Measurements from ENCODE around the gene TDG. TPM values are rescaled to one million over a fixed set of nuclear protein-coding genes. Genes with fewer than 3 reads are reported as not detected.

TDG gene
- total RNA-seq, 1 donor from 2014 or later = 27.1 TPM

GRCh38 chr12:103986829-103987228 lies 21.2 kb downstream of the TDG start:
- Histone ChIP-seq H3K27ac (ENCODE audit: low read depth, low read length) (no peak overlapping the region), H3K4me3 (ENCODE audit: low read length in 3 of 3) (no peak overlapping the region), H3K9ac (ENCODE audit: low read depth in 1 of 3, low read length in 3 of 3) (no peak overlapping the region), H3K27me3 (ENCODE audit: control insufficient read depth in 3 of 3, insufficient read depth in 3 of 3, low read length in 3 of 3) (no peaks in the 10 kb centered on the region), H3K36me3 (ENCODE audit: control insufficient read depth in 3 of 3, insufficient read depth in 3 of 3, low read length in 3 of 3) (peaks cover 27 to 54% (median 45%) of the 10 kb centered on the region in 3 donors), H3K9me3 (ENCODE audit: control insufficient read depth in 3 of 3, low read length in 3 of 3) (no peaks in the 10 kb centered on the region), H3K4me1 (ENCODE audit: control insufficient read depth in 3 of 3, insufficient read depth in 3 of 3, low read length in 3 of 3) (no peaks in the 10 kb centered on the region)

DNA sequence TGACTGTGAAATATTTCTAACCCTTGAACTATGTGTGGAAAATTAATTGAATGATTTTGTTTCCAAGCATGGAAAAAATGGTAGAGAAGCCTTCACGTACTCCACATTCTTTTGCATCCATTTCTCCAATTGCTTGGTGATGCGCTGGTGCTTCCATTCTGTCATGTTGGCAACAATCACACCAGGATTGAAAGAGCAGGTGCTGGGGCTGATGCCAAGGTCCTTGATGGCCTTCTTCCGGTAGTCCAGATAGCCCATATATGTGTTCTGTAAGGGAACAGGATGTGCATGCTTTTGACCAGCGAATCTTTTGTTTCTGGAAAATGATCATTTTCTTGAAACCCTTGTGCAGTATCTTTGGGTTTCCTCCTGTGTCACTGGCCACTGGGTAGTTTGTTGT lies 28.6 kb downstream of the TDG start:
- Histone ChIP-seq H3K4me3 (ENCODE audit: low read length in 3 of 3) (no peak overlapping the region), H3K4me1 (ENCODE audit: control insufficient read depth in 3 of 3, insufficient read depth in 3 of 3, low read length in 3 of 3) (peaks cover 0 to 11% (median 6%) of the 10 kb centered on the region in 3 donors), H3K27me3 (ENCODE audit: control insufficient read depth in 3 of 3, insufficient read depth in 3 of 3, low read length in 3 of 3) (peaks cover 0 to 3% (median 0%) of the 10 kb centered on the region in 3 donors), H3K27ac (ENCODE audit: low read depth, low read length) (no peak overlapping the region), H3K9me3 (ENCODE audit: control insufficient read depth in 3 of 3, low read length in 3 of 3) (no peaks in the 10 kb centered on the region), H3K36me3 (ENCODE audit: control insufficient read depth in 3 of 3, insufficient read depth in 3 of 3, low read length in 3 of 3) (peaks cover 0 to 3% (median 2%) of the 10 kb centered on the region in 3 donors), H3K9ac (ENCODE audit: low read depth in 1 of 3, low read length in 3 of 3) (no peak overlapping the region)

DNA sequence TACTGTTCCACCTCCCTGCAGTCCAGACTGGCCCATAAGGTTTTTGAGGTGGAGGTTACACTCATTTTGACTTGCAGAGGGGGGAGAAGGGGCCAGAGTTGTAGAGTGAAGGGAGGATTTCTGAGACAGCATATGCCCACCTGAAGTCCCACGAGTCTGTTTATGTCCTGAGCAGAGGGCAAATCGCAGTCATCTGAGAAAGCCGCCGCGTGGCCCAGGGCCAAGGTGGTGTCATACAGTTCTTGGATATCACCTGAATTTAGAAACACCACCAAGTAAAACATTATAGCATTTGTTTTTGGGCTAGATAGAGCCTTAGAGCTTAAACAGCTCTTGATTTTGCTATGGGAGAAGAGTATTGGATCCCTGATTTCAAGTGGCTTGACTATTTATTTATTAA lies 30.9 kb downstream of the TDG start:
- no peak overlapping the region for H3K4me3 ChIP-seq (ENCODE audit: low read length in 3 of 3)
- no peaks in the 10 kb centered on the region for H3K36me3 ChIP-seq (ENCODE audit: control insufficient read depth in 3 of 3, insufficient read depth in 3 of 3, low read length in 3 of 3)
- peaks cover 0 to 3% (median 0%) of the 10 kb centered on the region in 3 donors for H3K27me3 ChIP-seq (ENCODE audit: control insufficient read depth in 3 of 3, insufficient read depth in 3 of 3, low read length in 3 of 3)
- H3K9ac ChIP-seq (ENCODE audit: low read depth in 1 of 3, low read length in 3 of 3) = no peak overlapping the region
- peaks cover 0 to 11% (median 6%) of the 10 kb centered on the region in 3 donors for H3K4me1 ChIP-seq (ENCODE audit: control insufficient read depth in 3 of 3, insufficient read depth in 3 of 3, low read length in 3 of 3)
- no peaks in the 10 kb centered on the region for H3K9me3 ChIP-seq (ENCODE audit: control insufficient read depth in 3 of 3, low read length in 3 of 3)
- H3K27ac ChIP-seq (ENCODE audit: low read depth, low read length) = no peak overlapping the region

DNA sequence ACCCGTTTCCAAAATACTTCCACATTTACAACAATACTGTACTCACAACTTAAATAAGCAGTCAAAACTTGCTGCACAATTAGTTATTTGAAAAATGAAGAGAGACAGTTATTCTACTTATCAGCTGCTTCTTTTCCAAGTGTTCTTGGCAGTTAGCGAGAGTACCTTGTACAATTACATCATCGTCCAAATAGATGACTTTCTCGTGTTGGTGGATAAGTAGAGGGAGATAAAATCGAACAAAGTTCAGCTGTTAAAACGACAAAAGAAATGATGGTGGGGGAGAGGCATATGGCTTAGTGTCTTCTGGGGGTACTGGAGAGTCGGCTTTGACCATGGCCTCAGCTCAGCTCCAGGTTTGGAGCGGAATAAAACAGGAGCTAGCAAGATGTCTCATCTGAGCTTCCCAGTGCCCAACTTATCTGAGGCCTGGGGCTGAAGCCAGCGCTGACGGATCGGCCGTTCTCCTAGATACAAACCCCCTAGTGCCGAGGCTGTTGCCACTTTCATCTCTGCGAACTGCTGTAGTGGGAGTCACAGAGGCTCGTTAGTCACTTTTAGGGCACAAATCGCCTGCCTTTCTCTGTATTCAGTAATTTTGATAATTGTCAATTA lies 31.7 kb downstream of the TDG start:
- Histone ChIP-seq H3K36me3 (ENCODE audit: control insufficient read depth in 3 of 3, insufficient read depth in 3 of 3, low read length in 3 of 3) (no peaks in the 10 kb centered on the region), H3K27ac (ENCODE audit: low read depth, low read length) (no peak overlapping the region), H3K4me1 (ENCODE audit: control insufficient read depth in 3 of 3, insufficient read depth in 3 of 3, low read length in 3 of 3) (peaks cover 0 to 11% (median 6%) of the 10 kb centered on the region in 3 donors), H3K9me3 (ENCODE audit: control insufficient read depth in 3 of 3, low read length in 3 of 3) (no peaks in the 10 kb centered on the region), H3K4me3 (ENCODE audit: low read length in 3 of 3) (no peak overlapping the region), H3K27me3 (ENCODE audit: control insufficient read depth in 3 of 3, insufficient read depth in 3 of 3, low read length in 3 of 3) (peaks cover 0 to 3% (median 0%) of the 10 kb centered on the region in 3 donors), H3K9ac (ENCODE audit: low read depth in 1 of 3, low read length in 3 of 3) (no peak overlapping the region)

GRCh38 chr12:103998976-103999375 lies 33.3 kb downstream of the TDG start:
- peaks cover 0 to 3% (median 0%) of the 10 kb centered on the region in 3 donors for H3K27me3 ChIP-seq (ENCODE audit: control insufficient read depth in 3 of 3, insufficient read depth in 3 of 3, low read length in 3 of 3)
- H3K4me3 ChIP-seq (ENCODE audit: low read length in 3 of 3) = no peak overlapping the region
- peaks cover 0 to 11% (median 6%) of the 10 kb centered on the region in 3 donors for H3K4me1 ChIP-seq (ENCODE audit: control insufficient read depth in 3 of 3, insufficient read depth in 3 of 3, low read length in 3 of 3)
- no peaks in the 10 kb centered on the region for H3K36me3 ChIP-seq (ENCODE audit: control insufficient read depth in 3 of 3, insufficient read depth in 3 of 3, low read length in 3 of 3)
- H3K9ac ChIP-seq (ENCODE audit: low read depth in 1 of 3, low read length in 3 of 3) = no peak overlapping the region
- H3K27ac ChIP-seq (ENCODE audit: low read depth, low read length) = no peak overlapping the region
- no peaks in the 10 kb centered on the region for H3K9me3 ChIP-seq (ENCODE audit: control insufficient read depth in 3 of 3, low read length in 3 of 3)

GRCh38 chr12:104000807-104001434 lies 35.2 kb downstream of the TDG start:
- H3K9me3 ChIP-seq (ENCODE audit: control insufficient read depth in 3 of 3, low read length in 3 of 3) = no peaks in the 10 kb centered on the region
- no peak overlapping the region for H3K27ac ChIP-seq (ENCODE audit: low read depth, low read length)
- no peak overlapping the region for H3K9ac ChIP-seq (ENCODE audit: low read depth in 1 of 3, low read length in 3 of 3)
- H3K27me3 ChIP-seq (ENCODE audit: control insufficient read depth in 3 of 3, insufficient read depth in 3 of 3, low read length in 3 of 3) = peaks cover 0 to 3% (median 0%) of the 10 kb centered on the region in 3 donors
- H3K36me3 ChIP-seq (ENCODE audit: control insufficient read depth in 3 of 3, insufficient read depth in 3 of 3, low read length in 3 of 3) = no peaks in the 10 kb centered on the region
- H3K4me1 ChIP-seq (ENCODE audit: control insufficient read depth in 3 of 3, insufficient read depth in 3 of 3, low read length in 3 of 3) = peaks cover 0 to 11% (median 6%) of the 10 kb centered on the region in 3 donors
- no peak overlapping the region for H3K4me3 ChIP-seq (ENCODE audit: low read length in 3 of 3)

DNA sequence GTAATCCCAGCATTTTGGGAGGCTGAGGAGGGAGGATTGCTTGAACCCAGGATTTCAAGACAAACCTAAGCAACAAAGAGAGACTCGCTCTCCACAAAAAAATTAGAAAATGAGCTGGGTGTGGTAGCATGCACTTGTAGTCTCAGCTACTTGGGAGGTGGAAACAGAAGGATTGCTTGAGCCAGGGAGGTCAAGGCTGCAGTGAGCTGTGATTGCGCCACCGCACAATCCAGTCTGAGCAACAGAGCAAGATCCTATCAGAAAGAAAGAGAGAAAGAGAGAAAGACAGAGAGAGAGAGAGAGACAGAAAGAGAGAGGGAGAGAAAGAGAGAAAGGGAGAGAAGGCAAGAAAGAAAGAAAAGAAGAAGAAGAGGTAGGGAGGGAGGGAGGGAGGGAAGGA lies 37.0 kb downstream of the TDG start:
- H3K4me1 ChIP-seq (ENCODE audit: control insufficient read depth in 3 of 3, insufficient read depth in 3 of 3, low read length in 3 of 3) = peaks cover 0 to under 1% (median 0%) of the 10 kb centered on the region in 3 donors
- peaks cover 0 to 3% (median 0%) of the 10 kb centered on the region in 3 donors for H3K27me3 ChIP-seq (ENCODE audit: control insufficient read depth in 3 of 3, insufficient read depth in 3 of 3, low read length in 3 of 3)
- H3K9ac ChIP-seq (ENCODE audit: low read depth in 1 of 3, low read length in 3 of 3) = no peak overlapping the region
- no peak overlapping the region for H3K27ac ChIP-seq (ENCODE audit: low read depth, low read length)
- no peak overlapping the region for H3K4me3 ChIP-seq (ENCODE audit: low read length in 3 of 3)
- H3K36me3 ChIP-seq (ENCODE audit: control insufficient read depth in 3 of 3, insufficient read depth in 3 of 3, low read length in 3 of 3) = no peaks in the 10 kb centered on the region
- no peaks in the 10 kb centered on the region for H3K9me3 ChIP-seq (ENCODE audit: control insufficient read depth in 3 of 3, low read length in 3 of 3)

- no peak overlapping the region for H3K9ac ChIP-seq (ENCODE audit: low read depth in 1 of 3, low read length in 3 of 3)
- peaks cover 0 to 2% (median 0%) of the 10 kb centered on the region in 3 donors for H3K27me3 ChIP-seq (ENCODE audit: control insufficient read depth in 3 of 3, insufficient read depth in 3 of 3, low read length in 3 of 3)
- no peaks in the 10 kb centered on the region for H3K36me3 ChIP-seq (ENCODE audit: control insufficient read depth in 3 of 3, insufficient read depth in 3 of 3, low read length in 3 of 3)
- no peak overlapping the region for H3K27ac ChIP-seq (ENCODE audit: low read depth, low read length)
- H3K4me3 ChIP-seq (ENCODE audit: low read length in 3 of 3) = no peak overlapping the region
- no peaks in the 10 kb centered on the region for H3K4me1 ChIP-seq (ENCODE audit: control insufficient read depth in 3 of 3, insufficient read depth in 3 of 3, low read length in 3 of 3)
- no peaks in the 10 kb centered on the region for H3K9me3 ChIP-seq (ENCODE audit: control insufficient read depth in 3 of 3, low read length in 3 of 3)
Observed at GRCh38 chr12:104003596-104003995, 37.9 kb downstream of the TDG start.

- H3K27ac ChIP-seq (ENCODE audit: low read depth, low read length) = no peak overlapping the region
- H3K9me3 ChIP-seq (ENCODE audit: control insufficient read depth in 3 of 3, low read length in 3 of 3) = no peaks in the 10 kb centered on the region
- H3K4me3 ChIP-seq (ENCODE audit: low read length in 3 of 3) = no peak overlapping the region
- H3K36me3 ChIP-seq (ENCODE audit: control insufficient read depth in 3 of 3, insufficient read depth in 3 of 3, low read length in 3 of 3) = no peaks in the 10 kb centered on the region
- no peak overlapping the region for H3K9ac ChIP-seq (ENCODE audit: low read depth in 1 of 3, low read length in 3 of 3)
- peaks cover 4 to 13% (median 6%) of the 10 kb centered on the region in 3 donors for H3K4me1 ChIP-seq (ENCODE audit: control insufficient read depth in 3 of 3, insufficient read depth in 3 of 3, low read length in 3 of 3)
- no peaks in the 10 kb centered on the region for H3K27me3 ChIP-seq (ENCODE audit: control insufficient read depth in 3 of 3, insufficient read depth in 3 of 3, low read length in 3 of 3)
Observed at GRCh38 chr12:104006929-104007328, 41.3 kb downstream of the TDG start.

- H3K27me3 ChIP-seq (ENCODE audit: control insufficient read depth in 3 of 3, insufficient read depth in 3 of 3, low read length in 3 of 3) = no peaks in the 10 kb centered on the region
- H3K36me3 ChIP-seq (ENCODE audit: control insufficient read depth in 3 of 3, insufficient read depth in 3 of 3, low read length in 3 of 3) = peaks cover 0 to 10% (median 0%) of the 10 kb centered on the region in 3 donors
- H3K9me3 ChIP-seq (ENCODE audit: control insufficient read depth in 3 of 3, low read length in 3 of 3) = no peaks in the 10 kb centered on the region
- H3K9ac ChIP-seq (ENCODE audit: low read depth in 1 of 3, low read length in 3 of 3) = no peak overlapping the region
- no peak overlapping the region for H3K4me3 ChIP-seq (ENCODE audit: low read length in 3 of 3)
- no peak overlapping the region for H3K27ac ChIP-seq (ENCODE audit: low read depth, low read length)
- peaks cover 4 to 13% (median 6%) of the 10 kb centered on the region in 3 donors for H3K4me1 ChIP-seq (ENCODE audit: control insufficient read depth in 3 of 3, insufficient read depth in 3 of 3, low read length in 3 of 3)
Observed at GRCh38 chr12:104010121-104010520, 44.4 kb downstream of the TDG start.

All from skeletal muscle tissue (tissue), 4 donors.